IMR-90 (cell line): Measurements from ENCODE around the gene PPP1R3D. TPM values are rescaled to one million over a fixed set of nuclear protein-coding genes. Genes with fewer than 3 reads are reported as not detected.

Experiments
- BHLHE40 ChIP-seq: fragments of 150-350 bp; IDR thresholded peaks from 2 replicates; pipeline ENCODE4 v1.6.1; 2016; ENCODE audit warnings: mild to moderate bottlenecking, low read depth, low read length
- CHD1 ChIP-seq: IDR thresholded peaks from 2 replicates; pipeline ENCODE4 v1.6.1; 2012; ENCODE audit warnings: low read depth, low read length, improper control_type of control experiment
- CTCF ChIP-seq: conservative IDR thresholded peaks from 2 replicates; pipeline ENCODE4 v1.5.1; 2012; ENCODE audit warnings: mild to moderate bottlenecking, low read depth, low read length, improper control_type of control experiment
- MAZ ChIP-seq: IDR thresholded peaks from 2 replicates; pipeline ENCODE4 v1.6.1; 2012; ENCODE audit warnings: low read depth, mild to moderate bottlenecking, low read length, improper control_type of control experiment, moderate library complexity, borderline replicate concordance
- RCOR1 ChIP-seq: IDR thresholded peaks from 2 replicates; pipeline ENCODE4 v1.6.1; 2012; ENCODE audit warnings: mild to moderate bottlenecking, low read length, improper control_type of control experiment; ENCODE audit not compliant: insufficient replicate concordance
- polyA plus RNA-seq, 3 experiments: library from polyadenylated mRNA; depleted of rRNA; stranded (reverse); fragments of >200 nt; gene quantifications; 2 replicates each; pipeline ENCODE4 v1.2.3, GENCODE V29; 2012; ENCODE audit warnings: low replicate concordance in 1 of 3
- total RNA-seq: library from RNA; depleted of rRNA; stranded (reverse); fragments of >200 nt; gene quantifications from 2 replicates; pipeline ENCODE4 v1.2.3, GENCODE V29; 2012

The PPP1R3D gene
- total and polyA plus RNA-seq, 2 of the 4 experiments (the other 2 are of a cell fraction) = 1.6 to 2.7 TPM

- no peak for TF ChIP-seq CTCF
- no peak for TF ChIP-seq BHLHE40
- TF ChIP-seq CHD1 = no peak
- TF ChIP-seq MAZ = no peak
- no peak for TF ChIP-seq RCOR1
Observed at GRCh38 chr20:59933296-59933848, 6.7 kb downstream of the PPP1R3D start, which contains the start of gene SYCP2 (continued).
